Mesodermal cell (in vitro differentiated cells): ENCODE measurements around the gene PPIL6.

Source experiments
- H3K27ac ChIP-seq: 2 replicates; pipeline ENCODE4 v1.7.0; 2013; ENCODE audit warnings: mild to moderate bottlenecking, low read depth, low read length, moderate library complexity; ENCODE audit not compliant: severe bottlenecking
- H3K36me3 ChIP-seq: 2 replicates; pipeline ENCODE4 v1.7.1; 2013; ENCODE audit warnings: mild to moderate bottlenecking, low read length, moderate library complexity; ENCODE audit not compliant: control insufficient read depth, insufficient read depth
- H3K4me1 ChIP-seq: one replicate; pipeline ENCODE4 v1.7.1; 2013; ENCODE audit warnings: mild to moderate bottlenecking, low read length; ENCODE audit not compliant: insufficient read depth, control insufficient read depth, poor library complexity, severe bottlenecking
- H3K4me3 ChIP-seq: 2 replicates; pipeline ENCODE4 v1.7.0; 2013; ENCODE audit warnings: low read length, control low read depth, mild to moderate bottlenecking; ENCODE audit not compliant: insufficient read depth, poor library complexity, severe bottlenecking; ENCODE audit errors: extremely low read depth
- H3K9me3 ChIP-seq: 2 replicates; pipeline ENCODE4 v1.7.1; 2013; ENCODE audit warnings: mild to moderate bottlenecking, low read length, moderate library complexity; ENCODE audit not compliant: control insufficient read depth
- WGBS, 2 experiments: methylation state at CpG; one replicate each; pipeline ENCODE4 v1.1.5; 2013; ENCODE audit warnings: missing lambda C conversion rate in 2 of 2; ENCODE audit not compliant: insufficient coverage in 2 of 2; 5-methylcytosine and 5-hydroxymethylcytosine counted together

Gene PPIL6

DNA sequence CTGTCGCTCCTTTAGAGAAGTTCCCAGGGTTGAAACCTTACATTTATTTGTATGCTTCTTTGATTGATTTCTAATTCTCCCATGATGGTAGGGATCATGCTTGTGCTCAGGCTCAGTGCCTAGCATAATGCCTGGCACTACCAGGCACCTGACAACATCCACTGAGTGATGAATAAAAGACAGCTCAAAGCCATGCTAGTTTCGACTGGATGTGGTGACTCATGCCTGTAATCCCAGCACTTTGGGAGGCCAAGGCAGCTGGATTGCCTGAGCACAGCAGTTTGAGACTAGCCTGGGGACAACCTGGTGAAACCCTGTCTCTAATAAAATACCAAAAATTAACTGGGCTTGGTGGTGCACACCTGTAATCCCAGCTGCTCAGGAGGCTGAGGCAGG lies 46.5 kb downstream of the PPIL6 start:
- 57 to 62% methylated on average over 1 of the region's 2 CpGs for WGBS, 2 experiments
- H3K9me3 ChIP-seq, result no peaks in the 10 kb centered on the region
- peak overlapping the region; percentile 10 for H3K27ac ChIP-seq
- no peaks in the 10 kb centered on the region for H3K4me1 ChIP-seq
- no peak overlapping the region for H3K4me3 ChIP-seq
- no peaks in the 10 kb centered on the region for H3K36me3 ChIP-seq

DNA sequence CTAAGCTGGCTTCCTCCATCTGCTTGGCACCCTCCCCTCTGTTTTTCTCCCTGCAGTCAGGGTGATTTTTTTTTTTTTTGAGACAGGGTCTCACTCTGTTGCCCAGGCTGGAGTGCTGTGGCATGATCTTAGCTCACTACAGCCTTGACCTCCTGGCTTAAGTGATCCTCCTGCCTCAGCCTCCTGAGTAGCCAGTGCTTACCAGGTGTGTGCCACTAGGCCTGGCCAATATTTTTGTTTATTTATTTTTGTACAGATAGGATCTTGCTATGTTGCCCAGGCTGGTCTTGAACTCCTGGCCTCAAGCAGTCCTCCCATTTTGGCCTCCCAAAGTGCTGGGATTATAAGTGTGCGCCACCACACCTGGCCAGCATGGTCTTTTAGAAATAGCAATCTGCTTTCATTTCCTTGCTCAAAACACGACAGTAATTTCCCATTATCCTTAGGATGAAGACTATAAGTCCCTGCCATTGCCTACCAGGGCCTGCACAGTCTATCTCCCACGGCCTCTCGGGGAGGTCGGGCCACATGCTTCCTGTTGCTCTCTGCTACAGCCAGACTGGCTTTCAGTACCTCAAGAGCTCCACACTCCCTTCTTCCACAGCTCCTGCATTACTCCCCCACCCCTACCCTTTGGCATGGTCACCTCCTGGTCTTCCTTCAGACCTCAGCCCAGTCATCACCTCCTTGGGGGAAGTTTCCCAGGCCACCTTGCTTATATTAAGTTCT lies 47.1 kb downstream of the PPIL6 start:
- H3K4me1 ChIP-seq, result no peaks in the 10 kb centered on the region
- H3K36me3 ChIP-seq, result no peaks in the 10 kb centered on the region
- WGBS, 2 experiments, result 91 to 98% methylated on average over 5 of the region's 5 CpGs
- H3K4me3 ChIP-seq, result no peak overlapping the region
- H3K27ac ChIP-seq, result no peak overlapping the region
- H3K9me3 ChIP-seq, result no peaks in the 10 kb centered on the region

DNA sequence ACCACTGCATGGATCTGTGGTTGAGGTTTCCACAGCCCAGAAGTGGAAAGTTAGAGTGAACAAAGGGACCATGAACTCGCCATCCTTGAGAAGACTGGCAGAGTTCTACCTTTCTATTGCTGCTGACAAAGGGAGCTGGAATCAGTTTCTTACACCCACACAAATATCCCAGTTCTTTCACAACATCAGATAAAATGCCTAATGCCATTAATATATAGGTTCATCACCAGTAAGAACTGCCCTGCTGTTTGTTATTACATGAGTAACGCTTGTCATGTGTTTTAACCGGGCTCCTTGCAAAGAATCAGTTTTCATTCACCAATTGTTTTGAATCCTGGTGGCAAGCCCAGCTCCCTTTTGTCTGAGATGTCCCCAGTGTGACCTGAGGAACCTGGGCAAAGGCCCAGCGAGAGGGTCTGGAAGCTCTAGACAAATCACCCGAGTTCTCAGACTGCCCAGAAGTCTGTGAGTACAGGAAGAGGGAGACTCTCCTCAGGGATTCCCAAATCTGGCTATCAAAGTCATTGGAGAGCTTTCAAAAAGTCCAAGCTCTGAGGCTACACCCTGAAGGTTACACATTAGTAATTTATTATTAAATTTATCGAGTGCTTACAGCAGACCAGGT lies 50.7 kb downstream of the PPIL6 start:
- H3K36me3 ChIP-seq, result no peaks in the 10 kb centered on the region
- WGBS, 2 experiments, result 90 to 98% methylated on average over 5 of the region's 6 CpGs
- no peak overlapping the region for H3K4me3 ChIP-seq
- H3K9me3 ChIP-seq, result no peaks in the 10 kb centered on the region
- H3K27ac ChIP-seq, result no peak overlapping the region
- H3K4me1 ChIP-seq, result peaks cover 3% of the 10 kb centered on the region

DNA sequence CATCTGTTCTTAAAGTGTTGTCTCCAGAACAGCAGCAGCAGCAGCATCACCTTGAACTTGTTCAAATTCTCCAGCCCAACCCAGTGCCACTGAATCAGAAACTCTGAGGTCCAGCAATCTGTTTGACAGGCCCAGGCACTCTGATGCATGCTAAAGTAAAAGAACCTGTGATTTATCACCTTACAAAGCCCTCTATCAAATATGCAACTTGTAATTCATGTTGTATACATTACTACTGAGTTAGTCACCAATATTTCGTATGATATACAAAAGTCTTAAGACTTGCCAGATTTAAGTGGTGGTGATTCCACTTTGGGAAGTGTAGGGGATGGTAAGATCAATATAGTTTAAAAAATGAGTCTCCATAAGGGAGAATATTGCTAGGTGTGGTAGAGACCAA lies 52.2 kb downstream of the PPIL6 start:
- H3K4me3 ChIP-seq, result no peak overlapping the region
- no CpG with 5 or more reads among the region's 1 CpG for WGBS, 2 experiments
- no peaks in the 10 kb centered on the region for H3K36me3 ChIP-seq
- H3K9me3 ChIP-seq, result no peaks in the 10 kb centered on the region
- peaks cover 8% of the 10 kb centered on the region for H3K4me1 ChIP-seq
- no peak overlapping the region for H3K27ac ChIP-seq

DNA sequence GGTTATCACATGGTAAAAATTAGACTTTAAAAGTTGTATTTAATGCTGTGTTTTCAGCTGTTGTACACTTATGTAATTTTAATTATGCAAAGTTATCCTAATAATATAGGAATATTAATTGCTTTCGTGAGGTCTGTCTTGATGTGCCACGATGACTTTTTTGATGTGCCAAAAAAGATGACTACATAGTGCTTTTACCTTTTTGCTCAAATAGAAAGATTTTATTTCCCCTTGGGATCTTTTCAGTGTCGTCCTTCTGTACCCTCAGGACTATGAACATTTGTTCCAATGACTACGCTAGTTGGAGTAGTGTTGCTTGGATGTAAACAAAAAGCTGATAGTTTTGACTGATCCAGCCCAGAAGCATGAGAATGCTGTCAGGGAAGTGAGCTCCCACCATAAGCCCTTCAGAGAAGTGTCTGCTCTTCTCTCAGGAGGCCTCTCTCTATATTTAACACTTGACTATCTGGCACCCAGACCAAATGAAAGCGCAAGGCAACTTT lies 56.9 kb downstream of the PPIL6 start:
- Histone ChIP-seq H3K4me3 (peak overlapping the region; percentile 94), H3K9me3 (no peaks in the 10 kb centered on the region), H3K36me3 (peaks cover 7% of the 10 kb centered on the region), H3K27ac (peak overlapping the region; percentile 99), H3K4me1 (peaks cover 15% of the 10 kb centered on the region)
- 0% methylated on average over 1 of the region's 5 CpGs; no CpG with 5 or more reads in 1 of the 2 experiments for WGBS, 2 experiments

DNA sequence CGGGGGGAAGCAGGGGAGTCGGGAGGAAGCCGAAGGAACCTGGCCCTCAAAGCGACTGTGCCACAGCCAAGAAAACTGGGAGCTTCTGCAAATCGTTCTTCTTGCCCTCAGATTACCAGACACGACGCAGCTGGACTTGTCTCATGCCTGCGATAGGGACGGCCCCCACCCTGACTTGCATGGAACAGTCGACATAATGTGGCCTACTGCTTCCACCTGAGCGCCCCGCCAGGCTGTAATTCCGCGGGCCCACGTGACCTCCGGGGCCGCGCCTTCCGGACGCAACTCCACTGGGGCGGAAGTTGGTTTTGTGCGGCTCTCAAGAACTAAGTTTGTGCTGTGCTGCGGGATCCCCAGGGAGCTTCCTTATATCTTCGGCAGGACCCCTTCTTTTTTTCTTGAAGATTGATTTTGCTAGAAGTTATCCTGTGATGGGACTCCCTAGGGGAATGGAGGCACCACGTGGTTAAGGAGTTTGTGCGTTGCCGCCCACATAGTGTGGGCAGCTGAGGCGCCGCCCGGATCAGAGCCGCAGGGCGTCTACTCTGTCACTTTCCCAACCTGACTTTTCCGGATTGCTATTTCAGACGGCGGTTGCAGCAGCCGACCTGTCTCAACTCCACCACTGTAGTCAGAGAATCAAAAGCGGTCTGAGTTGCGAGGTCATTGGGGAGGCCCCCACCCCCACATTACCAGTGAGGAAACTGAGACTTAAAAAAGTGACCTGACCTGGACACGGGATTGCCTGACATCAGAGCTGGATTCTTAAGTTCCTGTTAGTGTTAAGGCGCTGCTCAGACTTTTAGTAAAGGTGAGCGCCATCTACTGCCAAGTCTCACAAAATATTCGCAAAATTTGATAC lies 57.6 kb downstream of the PPIL6 start:
- Histone ChIP-seq H3K4me1 (peaks cover 15% of the 10 kb centered on the region), H3K36me3 (peaks cover 14% of the 10 kb centered on the region), H3K4me3 (peak overlapping the region; percentile 94), H3K27ac (peak overlapping the region; percentile 99), H3K9me3 (no peaks in the 10 kb centered on the region)
- WGBS, 2 experiments, result 0 to 1% methylated on average over 31 to 34 of the region's 42 CpGs

DNA sequence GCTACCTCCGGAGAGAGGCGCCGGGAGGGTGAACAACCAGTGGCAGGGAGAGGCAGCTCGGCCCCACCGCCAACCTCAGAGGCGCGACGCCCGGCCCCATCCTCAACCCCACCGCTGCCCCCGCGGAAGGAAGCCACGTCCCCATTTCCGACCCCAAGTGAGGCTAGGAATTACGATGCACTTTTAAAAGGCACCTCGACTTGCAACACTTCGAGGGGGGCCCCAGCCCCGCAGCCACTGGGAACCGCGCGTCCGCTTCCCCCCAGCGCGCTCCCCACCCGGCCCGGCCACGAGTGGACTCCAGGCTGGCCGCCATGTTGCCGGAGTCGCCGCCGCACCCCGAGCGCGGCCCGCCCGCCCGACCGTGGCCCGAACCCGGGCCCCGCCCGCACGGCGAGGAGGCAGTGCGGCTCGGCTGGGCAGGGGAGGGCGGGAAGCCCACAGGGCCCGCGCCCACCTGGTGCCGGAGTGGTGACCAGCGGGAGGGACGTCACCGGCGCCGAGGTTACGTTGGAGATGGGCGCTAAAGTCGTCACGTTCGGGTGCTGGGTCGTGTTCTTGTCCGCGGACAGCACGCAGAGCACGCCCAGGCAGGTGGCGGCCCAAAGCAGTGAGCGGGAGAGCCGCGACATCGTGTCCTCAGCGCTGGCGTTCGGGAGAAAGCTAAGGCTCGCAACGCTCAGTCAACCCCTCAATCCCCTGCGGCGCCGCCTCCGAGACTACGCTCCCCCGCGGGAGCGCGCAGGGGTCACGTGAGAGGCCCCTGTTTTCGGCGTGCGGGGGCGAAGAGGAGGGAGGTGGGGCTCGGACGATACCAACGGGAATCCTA lies 58.5 kb downstream of the PPIL6 start, which contains the start of gene CD164:
Gene CD164 (minus strand): TSS at position 721 of the 829 bp plus-strand sequence. CDS start 89 bp downstream, at position 632.
- 0% methylated on average over 71 to 89 of the region's 93 CpGs for WGBS, 2 experiments
- H3K36me3 ChIP-seq, result peaks cover 23% of the 10 kb centered on the region

DNA sequence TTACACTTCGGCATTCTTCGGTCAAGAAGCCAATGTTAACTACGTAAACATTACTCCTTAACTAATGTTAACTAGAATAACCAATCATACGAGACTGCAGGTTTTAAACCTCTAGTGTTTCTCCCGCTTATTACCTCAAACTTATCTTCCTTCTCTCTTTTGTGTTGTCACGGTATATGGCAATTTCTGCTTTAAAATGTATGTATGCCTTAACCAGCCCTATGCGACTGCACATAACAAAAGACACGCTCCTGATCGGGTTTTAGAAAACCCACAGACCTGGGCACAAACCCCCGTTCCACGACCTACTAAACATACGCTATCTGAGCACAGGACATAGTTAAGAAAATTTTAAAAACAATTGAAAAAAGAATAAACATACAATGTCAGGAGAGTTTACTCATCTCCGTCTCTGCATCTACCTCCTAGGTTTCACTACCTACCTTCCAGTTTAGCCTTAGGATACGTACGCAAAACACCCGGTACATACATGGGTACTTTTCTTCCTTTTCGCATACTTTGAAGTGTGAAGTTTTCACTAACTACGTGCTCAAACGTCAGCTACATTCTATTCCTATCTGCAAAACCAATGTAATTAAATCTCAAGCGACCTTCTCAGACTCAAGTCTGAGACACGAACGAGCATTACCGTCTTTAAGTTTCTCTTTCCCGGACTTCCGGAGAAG lies 59.2 kb downstream of the PPIL6 start:
- WGBS, 2 experiments, result 0 to 1% methylated on average over 13 to 14 of the region's 25 CpGs
- Histone ChIP-seq H3K9me3 (no peaks in the 10 kb centered on the region), H3K27ac (peak overlapping the region; percentile 99), H3K4me1 (peaks cover 15% of the 10 kb centered on the region), H3K4me3 (peak overlapping the region; percentile 94), H3K36me3 (peaks cover 30% of the 10 kb centered on the region)

More for the DNA sequence above, 58.5 kb downstream of the PPIL6 start, which contains the start of gene CD164:
- Histone ChIP-seq H3K4me1 (peaks cover 15% of the 10 kb centered on the region), H3K27ac (peak within 1 kb of the TSS; percentile 99), H3K9me3 (no peaks in the 10 kb centered on the region), H3K4me3 (peak within 1 kb of the TSS; percentile 94)

DNA sequence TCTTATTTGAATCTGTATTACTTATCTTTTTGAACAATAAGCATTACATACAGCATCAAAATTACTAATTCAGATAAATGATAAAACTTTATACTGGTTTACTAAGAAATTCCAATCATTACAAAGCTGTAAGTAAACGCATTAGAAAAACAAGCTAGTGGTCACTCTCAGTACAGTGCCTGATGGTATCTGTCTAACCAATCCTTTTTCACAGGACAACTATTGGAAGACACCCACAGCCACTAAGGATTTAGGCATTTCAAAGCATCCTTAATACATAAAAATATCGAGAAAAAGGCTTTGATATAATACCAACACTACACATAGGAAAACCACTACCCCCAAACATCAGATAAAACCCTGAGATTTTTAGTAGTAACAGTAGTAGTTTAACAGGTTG lies 60.7 kb downstream of the PPIL6 start:
- Histone ChIP-seq H3K9me3 (no peaks in the 10 kb centered on the region), H3K4me1 (peaks cover 12% of the 10 kb centered on the region), H3K4me3 (peak overlapping the region; percentile 94), H3K27ac (no peak overlapping the region), H3K36me3 (peaks cover 45% of the 10 kb centered on the region)
- WGBS, 2 experiments, result no CpG with 5 or more reads among the region's 2 CpGs
